GM12878 (cell line): ENCODE measurements around the gene C1orf115.

Experiments
- CTCF ChIP-seq, 3 experiments: IDR thresholded peaks in 2 of 3; conservative IDR thresholded peaks in 1 of 3; 2 replicates each; pipeline ENCODE4 v1.5.1; 2011; ENCODE audit warnings: low read depth in 3 of 3, low read length in 3 of 3, mild to moderate bottlenecking in 3 of 3, control low read depth in 2 of 3, moderate library complexity in 2 of 3, inconsistent platforms in 1 of 3, mixed read lengths in 1 of 3; ENCODE audit not compliant: control insufficient read depth in 2 of 3, insufficient read depth in 1 of 3; ENCODE audit errors: extremely low read depth in 1 of 3
- ESRRA ChIP-seq: IDR thresholded peaks from 2 replicates; pipeline ENCODE4 v1.6.1; 2012; ENCODE audit warnings: mild to moderate bottlenecking, low read length, improper control_type of control experiment
- EZH2 ChIP-seq: IDR thresholded peaks from 2 replicates; pipeline ENCODE4 v1.6.1; 2012; ENCODE audit warnings: low read depth, mild to moderate bottlenecking, control low read depth, inconsistent platforms, low read length, borderline replicate concordance; ENCODE audit not compliant: control insufficient read depth
- GABPA ChIP-seq: IDR thresholded peaks from 2 replicates; pipeline ENCODE4 v1.6.1; 2014; ENCODE audit warnings: antibody characterized with exemption, low read depth, mild to moderate bottlenecking, inconsistent platforms
- JUND ChIP-seq: IDR thresholded peaks from 2 replicates; pipeline ENCODE4 v1.6.1; 2012; ENCODE audit warnings: low read depth, mild to moderate bottlenecking, low read length, improper control_type of control experiment, moderate library complexity
- POLR2A ChIP-seq: IDR thresholded peaks from 2 replicates; pipeline ENCODE4 v1.6.1; 2011; ENCODE audit warnings: low read depth, mild to moderate bottlenecking, low read length
- PRDM15 ChIP-seq: fragments of 450-650 bp; formaldehyde crosslinking; IDR thresholded peaks from 2 replicates; pipeline ENCODE4 v1.4.0; 2020; ENCODE audit warnings: mild to moderate bottlenecking, moderate library complexity
- RAD21 ChIP-seq: IDR thresholded peaks from 2 replicates; pipeline ENCODE4 v1.6.1; 2011; ENCODE audit warnings: mild to moderate bottlenecking, low read depth, low read length, moderate library complexity; ENCODE audit not compliant: insufficient read depth
- RELA ChIP-seq: fragments of 450-650 bp; IDR thresholded peaks from 2 replicates; pipeline ENCODE4 v1.8.0; 2014; ENCODE audit warnings: borderline replicate concordance; ENCODE audit not compliant: partially characterized antibody
- SUZ12 ChIP-seq: fragments of 200-600 bp; sonication (generic); IDR thresholded peaks from one replicate; pipeline ENCODE4 v1.6.1; 2018; ENCODE audit warnings: antibody characterized with exemption, mild to moderate bottlenecking; ENCODE audit not compliant: unreplicated experiment
- TAF1 ChIP-seq: IDR thresholded peaks from 2 replicates; pipeline ENCODE4 v1.6.1; 2011; ENCODE audit warnings: mild to moderate bottlenecking, low read depth, low read length, borderline replicate concordance
- TARDBP ChIP-seq: IDR thresholded peaks from 2 replicates; pipeline ENCODE4 v1.6.1; 2016; ENCODE audit warnings: borderline replicate concordance
- YY1 ChIP-seq: IDR thresholded peaks from 2 replicates; pipeline ENCODE4 v1.6.1; 2011; ENCODE audit warnings: low read depth, mild to moderate bottlenecking, low read length
- ZBTB33 ChIP-seq: fragments of 450-650 bp; IDR thresholded peaks from 2 replicates; pipeline ENCODE4 v1.6.1; 2017; ENCODE audit warnings: mild to moderate bottlenecking

GRCh38 chr1:220682901-220683576 lies 7.1 kb upstream of the C1orf115 start:
- no peak for TF ChIP-seq CTCF (IDR thresholded peaks at IDR 0.05 in 2 of 3, conservative IDR thresholded peaks at IDR 0.05 in 1 of 3; ENCODE audit: control insufficient read depth in 2 of 3, extremely low read depth in 1 of 3, insufficient read depth in 1 of 3, low read depth in 3 of 3, low read length in 3 of 3)
- TF ChIP-seq RELA: no peak
- no peak for TF ChIP-seq YY1
- no peak for TF ChIP-seq POLR2A
- TF ChIP-seq TAF1: no peak
- TF ChIP-seq PRDM15 (CRISPR knock-in tag): no peak
- no peak for TF ChIP-seq ESRRA
- TF ChIP-seq TARDBP: no peak
- no peak for TF ChIP-seq SUZ12
- TF ChIP-seq RAD21: no peak
- TF ChIP-seq GABPA: no peak
- no peak for TF ChIP-seq JUND
- TF ChIP-seq EZH2: no peak
- TF ChIP-seq ZBTB33: no peak
